NCI-H460 (cell line): ENCODE data around the gene PSKH1. TPM values are rescaled to one million over a fixed set of nuclear protein-coding genes. Genes with fewer than 3 reads are reported as not detected.
A peak's percentile ranks its signal among the peaks of the same experiment; 100 is the strongest.
"Not testable (repeated sequence)": the region's sequence is repeated elsewhere in the genome, so short reads cannot be mapped to it uniquely, and the experiment has no call there.

Experiments used
- DNase-seq: peaks from one replicate; pipeline ENCODE4 v3.0.0-alpha.2; 2016; ENCODE audit warnings: low read depth; ENCODE audit errors: extremely low read depth
- polyA plus RNA-seq: library from polyadenylated mRNA; depleted of rRNA; stranded (reverse); fragments of >200 nt; gene quantifications from 2 replicates; pipeline ENCODE4 v1.2.3, GENCODE V29; 2014; cell fraction: nucleus; rRNA removed
- total RNA-seq: library from RNA; depleted of rRNA; stranded (reverse); fragments of >200 nt; shearing (Covaris generic); gene quantifications from 2 replicates; pipeline ENCODE4 v1.2.3, GENCODE V29; 2014; rRNA removed

Gene PSKH1
- total RNA-seq = 5.3 and 6.5 TPM in 2 replicates
- 7.3 and 9.9 TPM in 2 replicates for polyA plus RNA-seq

GRCh38 chr16:67892899-67893742, at the start of gene PSKH1:
PSKH1 (plus strand) TSS chr16:67893254; CDS start chr16:67908750, 15,496 bp downstream.
- peak; percentile 98 for DNase-seq

- no peak for DNase-seq
Observed at GRCh38 chr16:67843343-67843765, 49.7 kb upstream of the PSKH1 start.

GRCh38 chr16:67844497-67844896, 48.6 kb upstream of the PSKH1 start:
- DNase-seq = no peak

- no peak for DNase-seq
Observed at GRCh38 chr16:67845291-67846062, 47.6 kb upstream of the PSKH1 start.

- no peak for DNase-seq
Observed at GRCh38 chr16:67846063-67846319, 47.1 kb upstream of the PSKH1 start.

- DNase-seq = peak; percentile 95
Observed at GRCh38 chr16:67846320-67847063, 46.6 kb upstream of the PSKH1 start, which contains the start of gene NUTF2. NUTF2 (plus strand) TSS chr16:67846933; CDS start chr16:67865131, 18,198 bp downstream.

- no peak for DNase-seq
Observed at GRCh38 chr16:67847064-67847861, 45.8 kb upstream of the PSKH1 start, which contains the start of gene CENPT. CENPT (minus strand) TSS chr16:67847693; CDS start chr16:67833859, 13,834 bp downstream.

GRCh38 chr16:67848118-67848517, 44.9 kb upstream of the PSKH1 start:
- no peak for DNase-seq

GRCh38 chr16:67853670-67854069, 39.4 kb upstream of the PSKH1 start:
- DNase-seq = no peak

- DNase-seq = no peak
Observed at GRCh38 chr16:67855789-67856188, 37.3 kb upstream of the PSKH1 start.

- no peak for DNase-seq
Observed at GRCh38 chr16:67856927-67857546, 36.0 kb upstream of the PSKH1 start.

GRCh38 chr16:67857547-67858233, 35.4 kb upstream of the PSKH1 start:
- no peak for DNase-seq

- DNase-seq = no peak
Observed at GRCh38 chr16:67858500-67858899, 34.6 kb upstream of the PSKH1 start.

- peak; percentile 45 for DNase-seq
Observed at GRCh38 chr16:67860589-67861398, 32.3 kb upstream of the PSKH1 start.

GRCh38 chr16:67861877-67862276, 31.2 kb upstream of the PSKH1 start:
- no peak for DNase-seq

GRCh38 chr16:67862623-67863583, 30.2 kb upstream of the PSKH1 start:
- no peak for DNase-seq

- DNase-seq = not testable (repeated sequence)
Observed at GRCh38 chr16:67864044-67864443, 29.0 kb upstream of the PSKH1 start.
